ENCODE results near the gene IRAK1BP1. TPM values are rescaled to one million over a fixed set of nuclear protein-coding genes. Genes with fewer than 3 reads are reported as not detected.
"Not testable (repeated sequence)": the region's sequence is repeated elsewhere in the genome, so short reads cannot be mapped to it uniquely, and the experiment has no call there.

The IRAK1BP1 gene
- total RNA-seq, 4 donors from 2014 or later, result 1.6 to 3.7 (median 2.9) TPM; not detected in 1

GRCh38 chr6:78851156-78851555, 16.2 kb upstream of the IRAK1BP1 start:
- no peak for DNase-seq
- Histone ChIP-seq H3K27ac (no peak overlapping the region), H3K4me1 (no peaks in the 10 kb centered on the region), H3K36me3 (no peaks in the 10 kb centered on the region), H3K27me3 (no peaks in the 10 kb centered on the region), H3K9me3 (no peaks in the 10 kb centered on the region), H3K4me3 (no peak overlapping the region)
- intact Hi-C loops (cut with DNase I; ENCODE audit: low total_unique reads), result no loop called here
- in situ Hi-C loops (cut with MboI; ENCODE audit: low pct_ligation_motif_present in 1 of 4, low pct_unique_long_range_greater_than_20kb in 1 of 4, low sequenced_read_pairs in 3 of 4), result no loop called here
- no peak for TF ChIP-seq POLR2AphosphoS5 (IDR thresholded peaks at IDR 0.05)
- TF ChIP-seq EP300 (IDR thresholded peaks at IDR 0.05; ENCODE audit: low read depth), result no peak
- TF ChIP-seq POLR2A (IDR thresholded peaks at IDR 0.05), result no peak
- no peak for TF ChIP-seq CTCF (IDR thresholded peaks at IDR 0.05)

- DNase-seq, result no peak
- Histone ChIP-seq H3K4me3 (no peak overlapping the region), H3K27me3 (no peaks in the 10 kb centered on the region), H3K9me3 (no peaks in the 10 kb centered on the region), H3K36me3 (no peaks in the 10 kb centered on the region), H3K4me1 (no peaks in the 10 kb centered on the region), H3K27ac (no peak overlapping the region)
- TF ChIP-seq POLR2AphosphoS5 (IDR thresholded peaks at IDR 0.05), result no peak
- in situ Hi-C loops (cut with MboI; ENCODE audit: low pct_ligation_motif_present in 1 of 4, low pct_unique_long_range_greater_than_20kb in 1 of 4, low sequenced_read_pairs in 3 of 4), result no loop called here
- intact Hi-C loops (cut with DNase I; ENCODE audit: low total_unique reads), result no loop called here
- 76 to 86% methylated on average over 6 to 9 of the region's 9 CpGs for WGBS, 2 donors (ENCODE audit: low coverage in 1 of 2)
Measured at GRCh38 chr6:78854546-78854945, 12.8 kb upstream of the IRAK1BP1 start.

GRCh38 chr6:78858339-78858938, 8.9 kb upstream of the IRAK1BP1 start:
- DNase-seq; H3K27ac ChIP-seq; H3K36me3 ChIP-seq; H3K27me3 ChIP-seq; H3K9me3 ChIP-seq; H3K4me3 ChIP-seq; intact Hi-C loops (cut with DNase I; ENCODE audit: low total_unique reads); H3K4me1 ChIP-seq; in situ Hi-C loops (cut with MboI; ENCODE audit: low pct_ligation_motif_present in 1 of 4, low pct_unique_long_range_greater_than_20kb in 1 of 4, low sequenced_read_pairs in 3 of 4): not testable (repeated sequence)
- 60 to 88% methylated on average over 1 to 8 of the region's 8 CpGs for WGBS, 2 donors (ENCODE audit: low coverage in 1 of 2)

- no peak overlapping the region for H3K27ac ChIP-seq
- WGBS, 2 donors (ENCODE audit: low coverage in 1 of 2), result 48 to 49% methylated on average over 2 of the region's 2 CpGs
- DNase-seq, result no peak
- TF ChIP-seq CTCF (IDR thresholded peaks at IDR 0.05) (no peak), EP300 (IDR thresholded peaks at IDR 0.05; ENCODE audit: low read depth) (no peak), POLR2A (IDR thresholded peaks at IDR 0.05) (no peak), POLR2AphosphoS5 (IDR thresholded peaks at IDR 0.05) (no peak)
- H3K4me3 ChIP-seq, result no peak overlapping the region
- H3K9me3 ChIP-seq, result no peaks in the 10 kb centered on the region
- H3K27me3 ChIP-seq, result no peaks in the 10 kb centered on the region
- intact Hi-C loops (cut with DNase I; ENCODE audit: low total_unique reads) (no loop called here), in situ Hi-C loops (cut with MboI; ENCODE audit: low pct_ligation_motif_present in 1 of 4, low pct_unique_long_range_greater_than_20kb in 1 of 4, low sequenced_read_pairs in 3 of 4) (no loop called here)
- peaks cover 0 to 3% (median 0%) of the 10 kb centered on the region in 4 donors for H3K4me1 ChIP-seq
- no peaks in the 10 kb centered on the region for H3K36me3 ChIP-seq
Measured at GRCh38 chr6:78861509-78861908, 5.8 kb upstream of the IRAK1BP1 start.

- H3K27me3 ChIP-seq, result no peaks in the 10 kb centered on the region
- H3K9me3 ChIP-seq, result no peaks in the 10 kb centered on the region
- in situ Hi-C loops (cut with MboI; ENCODE audit: low pct_ligation_motif_present in 1 of 4, low pct_unique_long_range_greater_than_20kb in 1 of 4, low sequenced_read_pairs in 3 of 4) (no loop called here), intact Hi-C loops (cut with DNase I; ENCODE audit: low total_unique reads) (no loop called here)
- no peak overlapping the region for H3K27ac ChIP-seq
- H3K4me1 ChIP-seq, result peaks cover 0 to 17% (median 1%) of the 10 kb centered on the region in 4 donors
- DNase-seq, result no peak
- TF ChIP-seq POLR2AphosphoS5 (IDR thresholded peaks at IDR 0.05) (no peak), CTCF (IDR thresholded peaks at IDR 0.05) (no peak), POLR2A (IDR thresholded peaks at IDR 0.05) (no peak), EP300 (IDR thresholded peaks at IDR 0.05; ENCODE audit: low read depth) (no peak)
- H3K4me3 ChIP-seq, result no peak overlapping the region
- 70% methylated on average over 2 of the region's 2 CpGs; no CpG with 5 or more reads in 1 of the 2 donors for WGBS, 2 donors (ENCODE audit: low coverage in 1 of 2)
- no peaks in the 10 kb centered on the region for H3K36me3 ChIP-seq
Measured at GRCh38 chr6:78863576-78863975, 3.8 kb upstream of the IRAK1BP1 start.

Data from transverse colon (tissue), 4 donors.